HUES6 (cell line): ENCODE results near the gene TLR1.
"Not testable (repeated sequence)": the region's sequence is repeated elsewhere in the genome, so short reads cannot be mapped to it uniquely, and the experiment has no call there.

Experiments used
- H3K27ac ChIP-seq: 2 replicates; pipeline ENCODE4 v1.7.0; 2013; ENCODE audit warnings: low read depth, mild to moderate bottlenecking, low read length, inconsistent platforms
- H3K27me3 ChIP-seq: 2 replicates; pipeline ENCODE4 v1.6.1; 2013; ENCODE audit warnings: low read length; ENCODE audit not compliant: control insufficient read depth, insufficient read depth
- H3K36me3 ChIP-seq: 2 replicates; pipeline ENCODE4 v1.6.1; 2013; ENCODE audit warnings: low read length; ENCODE audit not compliant: control insufficient read depth, insufficient read depth
- H3K4me1 ChIP-seq: 2 replicates; pipeline ENCODE4 v1.6.1; 2013; ENCODE audit warnings: low read length; ENCODE audit not compliant: control insufficient read depth, insufficient read depth
- H3K4me3 ChIP-seq: 2 replicates; pipeline ENCODE4 v1.5.1; 2013; ENCODE audit warnings: low read depth, low read length
- H3K9ac ChIP-seq: one replicate; pipeline ENCODE4 v1.6.1; 2013; ENCODE audit warnings: mild to moderate bottlenecking, low read length
- H3K9me3 ChIP-seq: 2 replicates; pipeline ENCODE4 v1.6.1; 2013; ENCODE audit warnings: low read depth, low read length; ENCODE audit not compliant: control insufficient read depth, insufficient read depth

Gene TLR1

GRCh38 chr4:38785041-38785790 lies 19.4 kb downstream of the TLR1 start:
- no peaks in the 10 kb centered on the region for H3K9me3 ChIP-seq
- H3K4me3 ChIP-seq = no peak overlapping the region
- no peaks in the 10 kb centered on the region for H3K4me1 ChIP-seq
- H3K36me3 ChIP-seq = no peaks in the 10 kb centered on the region
- no peaks in the 10 kb centered on the region for H3K27me3 ChIP-seq
- no peak overlapping the region for H3K27ac ChIP-seq
- H3K9ac ChIP-seq = no peak overlapping the region

GRCh38 chr4:38784141-38784540 lies 20.4 kb downstream of the TLR1 start:
- H3K9ac ChIP-seq = no peak overlapping the region

GRCh38 chr4:38783109-38783460 lies 21.5 kb downstream of the TLR1 start:
- Histone ChIP-seq H3K4me3 (no peak overlapping the region), H3K9ac (no peak overlapping the region), H3K27ac (no peak overlapping the region), H3K9me3 (no peaks in the 10 kb centered on the region), H3K36me3 (no peaks in the 10 kb centered on the region), H3K27me3 (no peaks in the 10 kb centered on the region), H3K4me1 (no peaks in the 10 kb centered on the region)

More at GRCh38 chr4:38784141-38784540, 20.4 kb downstream of the TLR1 start:
- no peaks in the 10 kb centered on the region for H3K4me1 ChIP-seq
- no peaks in the 10 kb centered on the region for H3K27me3 ChIP-seq
- H3K4me3 ChIP-seq = no peak overlapping the region
- no peak overlapping the region for H3K27ac ChIP-seq
- no peaks in the 10 kb centered on the region for H3K36me3 ChIP-seq
- H3K9me3 ChIP-seq = no peaks in the 10 kb centered on the region

- Histone ChIP-seq H3K9me3 (no peaks in the 10 kb centered on the region), H3K4me3 (no peak within 1 kb of the TSS), H3K27ac (no peak within 1 kb of the TSS), H3K36me3 (no peaks in the 10 kb centered on the region), H3K9ac (no peak within 1 kb of the TSS), H3K27me3 (no peaks in the 10 kb centered on the region), H3K4me1 (no peaks in the 10 kb centered on the region)
These were observed 22.0 kb downstream of the TLR1 start, which contains the start of gene TLR10 for GRCh38 chr4:38782452-38783108. TSS of gene TLR10 (minus strand) at chr4:38782990. CDS start at chr4:38775590, 7,400 bp downstream.

- Histone ChIP-seq H3K27ac (no peak overlapping the region), H3K4me1 (no peaks in the 10 kb centered on the region), H3K9ac (no peak overlapping the region), H3K4me3 (no peak overlapping the region), H3K27me3 (no peaks in the 10 kb centered on the region), H3K9me3 (no peaks in the 10 kb centered on the region), H3K36me3 (no peaks in the 10 kb centered on the region)
These were observed 22.7 kb downstream of the TLR1 start for GRCh38 chr4:38781854-38782261.

GRCh38 chr4:38780833-38781484 lies 23.6 kb downstream of the TLR1 start:
- Histone ChIP-seq H3K4me3 (no peak overlapping the region), H3K27ac (no peak overlapping the region), H3K9ac (no peak overlapping the region), H3K9me3 (no peaks in the 10 kb centered on the region), H3K36me3 (no peaks in the 10 kb centered on the region), H3K4me1 (no peaks in the 10 kb centered on the region), H3K27me3 (no peaks in the 10 kb centered on the region)

- Histone ChIP-seq H3K9ac (no peak overlapping the region), H3K36me3 (no peaks in the 10 kb centered on the region), H3K9me3 (no peaks in the 10 kb centered on the region), H3K27me3 (no peaks in the 10 kb centered on the region), H3K4me3 (no peak overlapping the region), H3K27ac (no peak overlapping the region), H3K4me1 (no peaks in the 10 kb centered on the region)
These were observed 24.8 kb downstream of the TLR1 start for GRCh38 chr4:38779790-38780189.

- not testable (repeated sequence) for H3K9ac ChIP-seq, H3K36me3 ChIP-seq, H3K4me3 ChIP-seq, H3K27ac ChIP-seq, H3K9me3 ChIP-seq, H3K27me3 ChIP-seq, H3K4me1 ChIP-seq
These were observed 26.7 kb downstream of the TLR1 start for GRCh38 chr4:38777925-38778324.

GRCh38 chr4:38775326-38775725 lies 29.3 kb downstream of the TLR1 start:
- H3K36me3 ChIP-seq = no peaks in the 10 kb centered on the region

GRCh38 chr4:38774181-38774955 lies 30.2 kb downstream of the TLR1 start:
- Histone ChIP-seq H3K9me3 (no peaks in the 10 kb centered on the region), H3K36me3 (no peaks in the 10 kb centered on the region), H3K27me3 (no peaks in the 10 kb centered on the region), H3K9ac (no peak overlapping the region), H3K4me3 (no peak overlapping the region), H3K4me1 (no peaks in the 10 kb centered on the region), H3K27ac (no peak overlapping the region)

More at GRCh38 chr4:38775326-38775725, 29.3 kb downstream of the TLR1 start:
- Histone ChIP-seq H3K9me3 (no peaks in the 10 kb centered on the region), H3K27me3 (no peaks in the 10 kb centered on the region), H3K27ac (no peak overlapping the region), H3K4me1 (no peaks in the 10 kb centered on the region), H3K9ac (no peak overlapping the region), H3K4me3 (no peak overlapping the region)
